ENCODE results near the gene DIS3L2. TPM values are rescaled to one million over a fixed set of nuclear protein-coding genes. Genes with fewer than 3 reads are reported as not detected.
A peak's percentile ranks its signal among the peaks of the same experiment; 100 is the strongest.
"Not testable (repeated sequence)": the region's sequence is repeated elsewhere in the genome, so short reads cannot be mapped to it uniquely, and the experiment has no call there.

Gene DIS3L2
- total RNA-seq, 1 donor from 2014 or later = 18.6 TPM

DNA sequence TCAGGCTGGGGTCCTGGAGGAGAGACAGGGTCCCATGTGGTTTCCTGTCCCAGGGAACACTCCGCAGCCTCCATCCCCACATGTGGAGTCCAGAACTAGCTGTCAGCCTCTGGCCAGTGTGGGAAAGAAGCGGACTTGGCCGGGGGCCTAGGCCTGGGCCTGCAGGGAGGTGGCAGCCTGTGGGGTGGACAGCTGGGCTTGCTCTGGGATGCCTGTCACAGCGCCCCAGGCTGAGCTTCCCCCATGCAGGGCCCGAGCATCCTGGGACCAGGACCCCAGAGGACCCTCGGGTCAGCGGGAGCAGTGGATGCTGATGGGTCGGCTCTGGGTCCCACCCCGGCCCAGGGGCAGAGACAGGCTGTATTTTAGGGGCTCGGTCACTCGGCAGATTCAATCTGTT, 369.5 kb downstream of the DIS3L2 start:
- DNase-seq (ENCODE audit: low spot score); intact Hi-C loops (cut with DNase I): not testable (repeated sequence)

DNA sequence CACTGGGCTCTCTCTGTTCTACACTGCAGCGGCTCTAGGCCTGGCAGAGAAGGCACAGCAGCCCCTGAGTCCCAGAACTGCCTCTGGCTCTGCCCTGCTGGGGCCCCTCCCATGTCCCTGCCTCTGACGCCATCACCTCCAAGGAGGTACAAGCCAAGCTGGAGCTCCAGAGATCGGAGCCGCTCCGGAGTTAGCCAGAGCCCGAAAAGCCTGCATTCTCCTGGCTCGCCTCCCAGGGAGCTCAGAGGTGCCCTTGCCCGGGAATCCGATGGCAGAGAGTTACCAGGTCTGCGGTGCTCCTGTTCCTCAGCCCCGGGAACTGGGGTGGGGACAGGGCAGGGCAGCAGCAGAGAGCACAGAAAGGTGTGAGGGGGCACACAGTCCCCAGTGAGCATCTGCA, 370.1 kb downstream of the DIS3L2 start:
- intact Hi-C loops (cut with DNase I); DNase-seq (ENCODE audit: low spot score): not testable (repeated sequence)

GRCh38 chr2:232332244-232332939, 370.9 kb downstream of the DIS3L2 start:
- DNase-seq (ENCODE audit: low spot score) = not testable (repeated sequence)

GRCh38 chr2:232332940-232333259, 371.4 kb downstream of the DIS3L2 start:
- DNase-seq (ENCODE audit: low spot score) = no peak
- intact Hi-C loops (cut with DNase I) = no loop called here

More at GRCh38 chr2:232332244-232332939, 370.9 kb downstream of the DIS3L2 start:
- intact Hi-C loops (cut with DNase I) = not testable (repeated sequence)

DNA sequence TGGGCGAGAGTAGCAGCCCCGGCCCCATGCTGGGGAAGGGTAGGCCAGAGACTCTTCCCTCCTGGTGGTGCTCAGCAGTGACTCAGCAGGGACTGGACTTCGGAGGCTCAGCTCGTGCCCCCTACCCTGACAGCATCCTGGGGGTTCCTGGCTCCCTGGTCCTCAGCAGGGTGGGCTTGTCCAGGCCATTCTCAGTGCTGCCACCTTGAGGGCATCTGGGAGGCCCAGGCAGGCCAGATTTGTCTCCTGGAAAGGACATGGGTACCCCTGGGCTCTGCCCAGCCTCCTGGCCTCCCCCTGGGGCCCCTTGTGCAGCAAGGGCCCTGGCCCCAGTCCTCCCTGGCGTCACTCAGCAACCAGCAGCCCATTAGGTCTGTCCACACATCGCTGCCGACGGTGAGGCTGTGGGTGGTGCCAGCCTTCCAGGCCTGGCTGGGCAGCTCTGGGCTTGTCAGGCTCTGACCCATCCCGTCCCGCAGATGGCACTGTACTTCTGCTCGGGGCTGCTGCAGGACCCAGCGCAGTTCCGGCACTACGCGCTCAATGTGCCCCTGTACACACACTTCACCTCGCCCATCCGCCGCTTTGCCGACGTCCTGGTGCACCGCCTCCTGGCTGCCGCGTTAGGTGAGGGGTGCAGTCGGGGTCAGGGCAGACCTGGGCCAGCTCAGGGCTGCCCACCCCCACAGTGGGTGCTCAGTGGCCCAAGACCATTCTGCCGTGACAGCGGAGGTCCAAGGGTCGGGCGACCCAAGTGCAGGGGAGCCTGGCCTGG, 372.0 kb downstream of the DIS3L2 start:
- intact Hi-C loops (cut with DNase I) = no loop called here
- DNase-seq (ENCODE audit: low spot score) = peak; percentile 74

- peak; percentile 66 for DNase-seq (ENCODE audit: low spot score)
- intact Hi-C loops (cut with DNase I) = not testable (repeated sequence)
These were observed 372.8 kb downstream of the DIS3L2 start for GRCh38 chr2:232334136-232334884.

GRCh38 chr2:232334885-232335205, 373.3 kb downstream of the DIS3L2 start:
- intact Hi-C loops (cut with DNase I) = not testable (repeated sequence)
- peak; percentile 33 for DNase-seq (ENCODE audit: low spot score)

DNA sequence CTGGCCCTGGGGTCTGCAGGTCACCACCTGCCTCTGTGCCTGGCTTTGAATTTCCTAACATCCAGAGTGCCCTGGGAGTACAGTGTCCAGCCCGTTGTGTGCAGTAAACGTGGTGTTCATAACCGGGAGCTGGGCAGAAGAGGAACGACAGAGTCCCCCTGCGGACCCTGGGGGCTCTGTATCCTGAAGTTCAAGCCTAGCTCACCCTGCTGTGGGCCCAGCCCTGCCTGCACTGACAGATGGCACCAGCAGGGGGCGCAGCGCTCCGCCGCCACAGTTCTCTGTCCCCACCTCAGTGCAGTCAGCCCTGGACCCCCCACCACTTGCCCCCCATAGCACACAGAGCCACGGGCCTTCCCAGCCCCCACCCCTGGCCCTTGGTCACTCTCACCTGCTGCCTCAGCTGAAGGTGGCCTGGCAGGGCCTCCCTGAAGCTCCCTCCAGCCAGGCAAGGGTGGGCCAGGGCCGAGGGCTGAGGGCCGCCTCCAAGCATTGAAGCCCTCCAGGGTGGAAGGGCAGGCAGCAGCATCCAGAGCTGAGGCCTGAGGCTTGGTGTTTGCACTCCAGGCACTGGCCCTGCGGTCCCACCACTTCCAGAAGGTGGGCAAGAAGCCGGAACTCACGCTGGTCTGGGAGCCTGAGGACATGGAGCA, 373.8 kb downstream of the DIS3L2 start:
- DNase-seq (ENCODE audit: low spot score) = peak; percentile 66
- intact Hi-C loops (cut with DNase I) = not testable (repeated sequence)

DNA sequence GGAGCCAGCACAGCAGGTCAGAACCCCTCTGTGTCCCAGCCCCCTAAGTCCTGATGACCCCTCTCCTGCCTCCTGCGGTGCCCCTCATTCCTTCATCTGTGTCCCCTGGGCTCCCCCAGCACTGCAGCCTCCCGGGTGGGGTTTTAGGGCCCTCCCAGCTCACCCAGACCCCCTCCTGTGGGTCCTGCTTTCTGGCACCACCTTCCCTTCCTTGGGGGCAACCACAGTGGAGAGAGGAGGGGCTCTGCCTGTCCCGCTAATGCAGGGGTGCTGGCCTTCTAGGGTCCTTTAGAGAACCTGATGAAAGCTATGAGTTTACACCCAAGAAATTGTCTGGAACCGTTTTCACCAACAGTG, 374.3 kb downstream of the DIS3L2 start:
- peak; percentile 61 for DNase-seq (ENCODE audit: low spot score)
- intact Hi-C loops (cut with DNase I) = no loop called here

GRCh38 chr2:232336241-232336736, 374.8 kb downstream of the DIS3L2 start:
- peak; percentile 64 for DNase-seq (ENCODE audit: low spot score)
- intact Hi-C loops (cut with DNase I) = no loop called here

- intact Hi-C loops (cut with DNase I) = no loop called here
- peak; percentile 68 for DNase-seq (ENCODE audit: low spot score)
These were observed 375.6 kb downstream of the DIS3L2 start for GRCh38 chr2:232336981-232337720.

DNA sequence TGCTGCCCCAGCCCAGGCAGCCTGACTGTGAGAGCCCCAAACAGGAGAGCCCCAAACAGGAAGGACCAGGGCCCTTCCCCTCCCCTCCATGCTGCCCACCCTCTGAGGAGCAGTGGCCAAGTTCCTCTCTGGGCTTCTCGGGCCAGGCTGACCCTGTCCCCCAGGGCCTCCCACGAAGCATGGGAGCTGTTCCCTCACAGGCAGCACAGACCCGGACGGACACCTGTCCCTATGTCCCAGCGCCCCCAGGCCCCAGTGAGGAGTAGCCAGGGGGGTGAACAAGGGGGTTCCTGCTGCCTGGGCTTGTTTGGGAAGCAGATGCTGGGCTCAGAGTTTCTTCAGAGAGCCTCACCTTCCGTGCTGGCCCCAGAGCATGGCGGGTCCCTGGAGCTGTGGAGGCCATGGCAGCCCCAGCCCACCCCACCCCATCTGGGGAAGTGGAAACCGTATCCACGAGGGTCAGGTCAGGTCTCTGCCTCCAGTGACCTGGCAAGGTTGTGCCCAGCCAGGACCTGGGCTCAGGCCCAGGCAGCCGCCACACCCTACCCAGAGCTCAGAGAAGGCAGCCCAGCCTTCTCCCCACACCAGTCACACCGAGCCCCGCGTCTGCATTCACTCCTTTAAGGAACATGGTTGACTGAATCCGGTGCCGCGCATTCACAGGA, 376.7 kb downstream of the DIS3L2 start:
- intact Hi-C loops (cut with DNase I); DNase-seq (ENCODE audit: low spot score): not testable (repeated sequence)

- intact Hi-C loops (cut with DNase I) = no loop called here
- no peak for DNase-seq (ENCODE audit: low spot score)
These were observed 377.2 kb downstream of the DIS3L2 start for GRCh38 chr2:232338759-232339106.

GRCh38 chr2:232339121-232340081, 377.9 kb downstream of the DIS3L2 start:
- no peak for DNase-seq (ENCODE audit: low spot score)
- intact Hi-C loops (cut with DNase I) = no loop called here

DNA sequence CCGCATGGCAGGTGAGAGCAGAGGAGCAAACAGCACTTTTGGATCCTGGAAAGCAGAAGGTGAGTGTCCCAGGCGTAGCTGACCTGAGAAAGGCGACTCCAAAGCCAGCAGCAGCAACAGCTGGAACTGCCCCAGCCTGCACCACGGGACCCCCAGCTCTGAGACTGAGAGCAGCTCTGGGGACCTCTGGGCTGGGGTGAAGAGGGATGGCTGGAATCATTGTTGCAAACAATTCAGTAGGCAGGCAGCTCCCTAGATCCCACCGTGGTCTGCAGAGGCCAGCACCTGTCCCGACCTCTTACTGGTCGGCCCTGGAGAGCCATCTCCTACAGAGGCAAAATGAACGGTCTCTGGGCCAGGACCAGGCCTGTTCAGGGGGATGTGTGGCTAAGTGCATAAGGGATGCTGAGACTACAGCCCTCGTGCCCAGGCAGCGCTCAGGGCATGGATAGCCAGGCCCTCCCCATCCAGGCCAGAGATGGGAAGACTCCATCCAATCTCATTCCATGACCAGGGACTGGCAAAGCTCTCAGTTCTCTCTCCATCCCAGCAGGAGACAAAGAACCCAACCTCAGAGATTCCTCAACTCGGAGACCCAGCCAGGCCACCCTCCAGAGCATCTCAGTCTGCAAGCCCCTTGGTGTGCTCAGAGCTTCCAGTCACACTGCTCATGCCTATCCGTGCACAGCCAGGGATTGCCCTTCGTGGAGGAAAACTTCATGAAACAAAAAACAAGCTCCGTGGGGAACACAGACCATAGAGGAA, 378.8 kb downstream of the DIS3L2 start:
- no peak for DNase-seq (ENCODE audit: low spot score)
- intact Hi-C loops (cut with DNase I) = no loop called here

GRCh38 chr2:232341061-232341738, 379.7 kb downstream of the DIS3L2 start:
- intact Hi-C loops (cut with DNase I) = no loop called here
- DNase-seq (ENCODE audit: low spot score) = no peak

Data from cardiac septum (tissue), 1 donor.